Ovary (tissue), 9 donors: ENCODE data around the gene CFDP1. TPM values are rescaled to one million over a fixed set of nuclear protein-coding genes. Genes with fewer than 3 reads are reported as not detected.

ENCODE experiments used
- DNase-seq, 5 donors: peaks; one replicate each; pipeline ENCODE4 v3.0.0-alpha.2; 2019 to 2020
- H3K27ac ChIP-seq, 2 donors: fragments of 200-600 bp; one replicate each; pipeline versions ENCODE4 v1.5.1 to v1.8.0; 2019 to 2022
- H3K27me3 ChIP-seq: fragments of 200-600 bp; one replicate; pipeline ENCODE4 v1.8.0; 2022
- H3K36me3 ChIP-seq: fragments of 200-600 bp; sonication (generic); one replicate; pipeline ENCODE4 v1.5.1; 2019
- H3K4me1 ChIP-seq: one replicate; pipeline ENCODE4 v1.8.1; 2013; ENCODE audit warnings: mild to moderate bottlenecking, moderate library complexity; ENCODE audit not compliant: insufficient read depth
- H3K4me3 ChIP-seq: fragments of 200-600 bp; sonication (generic); one replicate; pipeline ENCODE4 v1.5.1; 2017
- H3K9me3 ChIP-seq, 2 donors: fragments of 200-600 bp in 1 of 2; sonication (generic) in 1 of 2; one replicate each; pipeline versions ENCODE4 v1.5.1 to v1.8.1; 2013 to 2019; ENCODE audit warnings: mild to moderate bottlenecking in 1 of 2, moderate library complexity in 1 of 2
- EP300 ChIP-seq: sonication (generic); formaldehyde crosslinking; IDR thresholded peaks from one replicate; pipeline ENCODE4 v1.6.1; 2017; ENCODE audit warnings: antibody characterized with exemption
- POLR2A ChIP-seq: fragments of 450-650 bp; IDR thresholded peaks from one replicate; pipeline ENCODE4 v1.6.1; 2017; ENCODE audit warnings: antibody characterized with exemption, mild to moderate bottlenecking, moderate library complexity
- WGBS, 3 donors: extraction: QIAGEN DNeasy Blood & Tissue Kit in 1 of 3; methylation state at CpG; one replicate each; pipeline versions ENCODE4 v1.1.5 to v1.1.7; 2013 to 2017; 5-methylcytosine and 5-hydroxymethylcytosine counted together
- intact Hi-C, 4 donors: fragments of 100-400 bp; cut with DNase I; formaldehyde crosslinking; loops; one replicate each; pipeline versions ENCODE4 v1.11.0 to v1.15.1; 2022 to 2023
- polyA plus RNA-seq, 2 donors: library from polyadenylated mRNA; stranded (reverse); fragments of 200-250 nt in 1 of 2; fragments of 350-450 nt in 1 of 2; fragmentation: Illumina TruSeq in 1 of 2; extraction: RNeasy Lipid Tissue Mini Kit (QIAGEN cat#74804) in 1 of 2; gene quantifications; one replicate each; pipeline ENCODE4 v1.2.3, GENCODE V29; 2013 to 2014
- total RNA-seq, 7 donors: library from RNA; depleted of rRNA in 2 of 7; stranded (reverse); fragments of >200 nt in 2 of 7; fragmentation: NEBNext Ultra II Directional in 3 of 7; extraction: Animal tissue kit (Norgen Biotek cat#: 25700) in 3 of 7; gene quantifications; one replicate each; pipeline versions ENCODE4 v1.1.0 to v1.2.4, GENCODE V29; 2016 to 2023
- TF ChIP-seq, protein P1 (sequence below), 3 donors: fragments of 450-650 bp in 2 of 3; fragments of 200-600 bp in 1 of 3; IDR thresholded peaks; one replicate each; pipeline versions ENCODE4 v1.5.1 to v1.8.0; 2016 to 2022; ENCODE audit warnings: antibody characterized with exemption in 3 of 3, mild to moderate bottlenecking in 1 of 3
- donor health status: DM: no; HTN: no; CAD: no; lungs with moderate emphysema.
- donor health status: DM: no; HTN: no; CAD: no.
- donor health status: Bipolar disorder and iron deficiency.
- donor health status: DM: yes; HTN: yes; CAD: no.
- donor health status: DM: no; HTN: no; CAD: no.
- donor health status: DM: yes; HTN: yes; CAD: no.

The CFDP1 gene
- total and polyA plus RNA-seq, 9 donors = 67.0 to 173 (median 73.0) TPM

DNA sequence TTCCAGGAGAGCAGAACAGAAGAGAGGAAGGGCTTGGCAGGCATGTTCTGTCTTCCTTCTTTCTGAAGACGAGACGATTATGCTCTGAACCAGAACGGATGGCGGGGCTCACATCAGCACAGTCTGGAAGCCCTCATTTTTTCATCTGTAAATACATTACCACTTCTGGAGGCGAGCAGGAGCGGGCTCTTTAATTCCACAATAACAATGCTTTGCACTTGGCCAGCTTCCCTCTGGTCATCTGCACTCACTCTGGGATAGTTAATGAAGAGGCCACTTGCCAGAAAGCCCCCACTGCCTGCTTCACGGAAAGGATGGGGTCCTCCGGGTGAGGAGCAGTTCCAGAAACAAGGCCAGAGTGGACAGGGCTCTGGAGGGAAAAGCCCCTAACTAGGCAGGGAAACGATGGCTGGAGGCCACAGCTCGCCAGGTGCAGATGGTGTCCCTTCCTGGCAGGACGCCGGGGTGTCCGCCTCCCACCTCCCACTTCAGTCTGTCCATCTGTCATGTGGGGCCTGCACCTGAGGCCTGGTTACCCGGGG is 168.8 kb downstream of the CFDP1 start:
- Histone ChIP-seq H3K36me3 (no peaks in the 10 kb centered on the region), H3K4me1 (peaks cover 38% of the 10 kb centered on the region), H3K9me3 (no peaks in the 10 kb centered on the region), H3K27ac (peak overlapping the region in 1 of 2 donors; percentile 78), H3K4me3 (peak overlapping the region; percentile 65), H3K27me3 (no peaks in the 10 kb centered on the region)
- 2 to 4% (median 3%) methylated on average over 14 of the region's 14 CpGs for WGBS, 3 donors
- intact Hi-C loops = no loop called here
- no peak for TF ChIP-seq POLR2A
- TF ChIP-seq, protein P1, sequence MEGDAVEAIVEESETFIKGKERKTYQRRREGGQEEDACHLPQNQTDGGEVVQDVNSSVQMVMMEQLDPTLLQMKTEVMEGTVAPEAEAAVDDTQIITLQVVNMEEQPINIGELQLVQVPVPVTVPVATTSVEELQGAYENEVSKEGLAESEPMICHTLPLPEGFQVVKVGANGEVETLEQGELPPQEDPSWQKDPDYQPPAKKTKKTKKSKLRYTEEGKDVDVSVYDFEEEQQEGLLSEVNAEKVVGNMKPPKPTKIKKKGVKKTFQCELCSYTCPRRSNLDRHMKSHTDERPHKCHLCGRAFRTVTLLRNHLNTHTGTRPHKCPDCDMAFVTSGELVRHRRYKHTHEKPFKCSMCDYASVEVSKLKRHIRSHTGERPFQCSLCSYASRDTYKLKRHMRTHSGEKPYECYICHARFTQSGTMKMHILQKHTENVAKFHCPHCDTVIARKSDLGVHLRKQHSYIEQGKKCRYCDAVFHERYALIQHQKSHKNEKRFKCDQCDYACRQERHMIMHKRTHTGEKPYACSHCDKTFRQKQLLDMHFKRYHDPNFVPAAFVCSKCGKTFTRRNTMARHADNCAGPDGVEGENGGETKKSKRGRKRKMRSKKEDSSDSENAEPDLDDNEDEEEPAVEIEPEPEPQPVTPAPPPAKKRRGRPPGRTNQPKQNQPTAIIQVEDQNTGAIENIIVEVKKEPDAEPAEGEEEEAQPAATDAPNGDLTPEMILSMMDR (IDR thresholded peaks at IDR 0.05) = no peak
- no peak for TF ChIP-seq EP300
- peak in 3 of 5 donors; percentile 52 to 64 (median 62) for DNase-seq

GRCh38 chr16:75263963-75264445 is 169.3 kb downstream of the CFDP1 start:
- intact Hi-C loops = no loop called here
- 25 to 45% (median 30%) methylated on average over 8 of the region's 8 CpGs for WGBS, 3 donors
- peaks cover 38% of the 10 kb centered on the region for H3K4me1 ChIP-seq

GRCh38 chr16:75263291-75263962 is 169.9 kb downstream of the CFDP1 start:
- Histone ChIP-seq H3K9me3 (no peaks in the 10 kb centered on the region), H3K27me3 (no peaks in the 10 kb centered on the region), H3K4me1 (peaks cover 38% of the 10 kb centered on the region), H3K4me3 (no peak overlapping the region), H3K36me3 (no peaks in the 10 kb centered on the region), H3K27ac (peak overlapping the region in 1 of 2 donors; percentile 78)
- TF ChIP-seq POLR2A (no peak), EP300 (no peak)
- TF ChIP-seq, protein P1 (IDR thresholded peaks at IDR 0.05) = no peak
- DNase-seq = no peak
- intact Hi-C loops = no loop called here
- 58 to 62% (median 60%) methylated on average over 14 of the region's 14 CpGs for WGBS, 3 donors

More at GRCh38 chr16:75263963-75264445, 169.3 kb downstream of the CFDP1 start:
- Histone ChIP-seq H3K9me3 (no peaks in the 10 kb centered on the region), H3K27ac (peak overlapping the region in 1 of 2 donors; percentile 78), H3K4me3 (peak overlapping the region; percentile 65), H3K36me3 (no peaks in the 10 kb centered on the region), H3K27me3 (no peaks in the 10 kb centered on the region)
- TF ChIP-seq EP300 = no peak
- TF ChIP-seq, protein P1 (IDR thresholded peaks at IDR 0.05) = no peak
- no peak for TF ChIP-seq POLR2A
- DNase-seq = peak in 2 of 5 donors; percentile 38 to 45

DNA sequence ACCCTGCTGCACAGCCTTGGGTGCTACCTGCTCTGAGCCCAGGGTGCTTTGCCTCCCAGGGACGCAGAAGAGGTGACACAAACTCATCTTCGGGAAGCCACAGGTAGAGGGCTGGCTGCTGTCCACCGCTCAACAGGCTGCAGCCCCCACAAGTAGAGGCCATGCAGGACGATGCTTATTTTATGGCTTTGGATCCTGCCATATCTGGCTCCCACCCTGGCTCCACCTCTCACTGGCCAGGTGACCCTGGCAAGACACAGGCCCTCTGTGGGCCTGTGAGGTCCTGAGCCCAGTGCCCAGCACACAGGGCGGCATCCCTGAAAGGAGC is 170.5 kb downstream of the CFDP1 start:
- Histone ChIP-seq H3K4me1 (peaks cover 38% of the 10 kb centered on the region), H3K27ac (no peak overlapping the region), H3K4me3 (no peak overlapping the region), H3K27me3 (no peaks in the 10 kb centered on the region), H3K36me3 (no peaks in the 10 kb centered on the region), H3K9me3 (no peaks in the 10 kb centered on the region)
- TF ChIP-seq, protein P1 (IDR thresholded peaks at IDR 0.05) = no peak
- no peak for TF ChIP-seq POLR2A
- TF ChIP-seq EP300 = no peak
- intact Hi-C loops = no loop called here
- WGBS, 3 donors = 48 to 63% (median 53%) methylated on average over 5 of the region's 5 CpGs
- DNase-seq = no peak
